Measurements from ENCODE around the gene ROCK2. TPM values are rescaled to one million over a fixed set of nuclear protein-coding genes. Genes with fewer than 3 reads are reported as not detected.

ROCK2 gene
- total and polyA plus RNA-seq, 2 of the 13 experiments (the other 11 are each of a cell fraction or from before 2014, with no cell fraction given), result 38.1 to 119 TPM

GRCh38 chr2:11376071-11376470 is 31.6 kb upstream of the ROCK2 start (continued):
- TF ChIP-seq ZNF292 (CRISPR knock-in tag; IDR thresholded peaks at IDR 0.05; ENCODE audit: borderline replicate concordance, low read depth) (peak; percentile 67), EP300 (IDR thresholded peaks at IDR 0.05; ENCODE audit: low read depth in 2 of 2, low read length in 2 of 2) (peak in 1 of 2 experiments; percentile 71; a peak in 2 of 4 replicates), EP300 (CRISPR knock-in tag; IDR thresholded peaks at IDR 0.05; ENCODE audit: borderline replicate concordance) (no peak), ZSCAN25 (CRISPR knock-in tag; IDR thresholded peaks at IDR 0.05) (0 out of 2 replicates have a peak, but pooled peaks have one; percentile 17), TEAD3 (CRISPR knock-in tag; optimal IDR thresholded peaks at IDR 0.05; ENCODE audit: borderline replicate concordance) (peak; percentile 58), IRF1 (CRISPR knock-in tag; IDR thresholded peaks at IDR 0.05; ENCODE audit: low read depth) (no peak), ARID4A (CRISPR knock-in tag; IDR thresholded peaks at IDR 0.05; ENCODE audit: borderline replicate concordance) (0 out of 2 replicates have a peak, but pooled peaks have one; percentile 14), PRMT3 (CRISPR knock-in tag; IDR thresholded peaks at IDR 0.05; ENCODE audit: borderline replicate concordance, low read depth) (0 out of 2 replicates have a peak, but pooled peaks have one; percentile 1), ZMYM4 (CRISPR knock-in tag; IDR thresholded peaks at IDR 0.05) (peak; percentile 32; the same call in 1 of the 2 replicates), KDM1A (CRISPR knock-in tag; IDR thresholded peaks at IDR 0.05) (peak; percentile 62; the same call in 1 of the 2 replicates), MAFF (IDR thresholded peaks at IDR 0.05; ENCODE audit: low read depth, low read length) (0 out of 2 replicates have a peak, but pooled peaks have one; percentile 9), ZBTB8A (CRISPR knock-in tag; IDR thresholded peaks at IDR 0.05; ENCODE audit: borderline replicate concordance, low read depth) (no peak), SP4 (CRISPR knock-in tag; IDR thresholded peaks at IDR 0.05) (0 out of 2 replicates have a peak, but pooled peaks have one; percentile 23), ELF4 (CRISPR knock-in tag; IDR thresholded peaks at IDR 0.05; ENCODE audit: borderline replicate concordance) (0 out of 2 replicates have a peak, but pooled peaks have one; percentile 2), ZEB1 (IDR thresholded peaks at IDR 0.05; ENCODE audit: insufficient replicate concordance, low read depth) (no peak), KAT7 (CRISPR knock-in tag; IDR thresholded peaks at IDR 0.05; ENCODE audit: borderline replicate concordance) (peak; percentile 32; the same call in 1 of the 2 replicates), ZNF337 (CRISPR knock-in tag; IDR thresholded peaks at IDR 0.05; ENCODE audit: borderline replicate concordance, low read depth) (0 out of 2 replicates have a peak, but pooled peaks have one; percentile 72), ASH2L (IDR thresholded peaks at IDR 0.05; ENCODE audit: insufficient read length, low read depth, low read length) (peak; percentile 48), GFI1 (CRISPR knock-in tag; IDR thresholded peaks at IDR 0.05; ENCODE audit: borderline replicate concordance) (peak; percentile 92), TAF1 (CRISPR knock-in tag; IDR thresholded peaks at IDR 0.05) (peak; percentile 32; the same call in 1 of the 2 replicates), ZNF44 (CRISPR knock-in tag; IDR thresholded peaks at IDR 0.05) (peak; percentile 45; the same call in 1 of the 2 replicates), MTF2 (CRISPR knock-in tag; IDR thresholded peaks at IDR 0.05; ENCODE audit: borderline replicate concordance) (no peak), KLF6 (CRISPR knock-in tag; IDR thresholded peaks at IDR 0.05) (0 out of 2 replicates have a peak, but pooled peaks have one; percentile 43), ZBTB21 (CRISPR knock-in tag; IDR thresholded peaks at IDR 0.05) (no peak), KDM5B (CRISPR knock-in tag; IDR thresholded peaks at IDR 0.05; ENCODE audit: borderline replicate concordance) (no peak), REPIN1 (CRISPR knock-in tag; IDR thresholded peaks at IDR 0.05; ENCODE audit: borderline replicate concordance, low read depth) (peak; percentile 7; the same call in 1 of the 2 replicates)

All from HepG2 (cell line).